ENCODE results near the gene HOXB7.
A peak's percentile ranks its signal among the peaks of the same experiment; 100 is the strongest.

Gene HOXB7

GRCh38 chr17:48610282-48611211 is at the start of gene HOXB7:
Gene HOXB7 (minus strand): TSS chr17:48611017. CDS start chr17:48610918, 99 bp downstream.
- H3K27me3 ChIP-seq (ENCODE audit: control insufficient read depth in 1 of 2, insufficient read depth in 2 of 2, low read length in 2 of 2), result peaks cover 84 to 96% of the 10 kb centered on the region in 2 donors
- no peaks in the 10 kb centered on the region for H3K36me3 ChIP-seq (ENCODE audit: control insufficient read depth in 2 of 2, insufficient read depth in 2 of 2, low read length in 2 of 2)
- H3K9ac ChIP-seq (ENCODE audit: low read length in 2 of 2), result peak within 1 kb of the TSS in 1 of 2 donors; percentile 32
- no peaks in the 10 kb centered on the region for H3K9me3 ChIP-seq (ENCODE audit: control insufficient read depth in 2 of 2, low read length in 2 of 2)
- peak within 1 kb of the TSS; percentile 36 to 66 for H3K4me3 ChIP-seq (ENCODE audit: low read length in 2 of 2)
- H3K4me1 ChIP-seq (ENCODE audit: control insufficient read depth, insufficient read depth, low read length), result peaks cover 23% of the 10 kb centered on the region
- H3K27ac ChIP-seq (ENCODE audit: low read length), result no peak within 1 kb of the TSS

DNA sequence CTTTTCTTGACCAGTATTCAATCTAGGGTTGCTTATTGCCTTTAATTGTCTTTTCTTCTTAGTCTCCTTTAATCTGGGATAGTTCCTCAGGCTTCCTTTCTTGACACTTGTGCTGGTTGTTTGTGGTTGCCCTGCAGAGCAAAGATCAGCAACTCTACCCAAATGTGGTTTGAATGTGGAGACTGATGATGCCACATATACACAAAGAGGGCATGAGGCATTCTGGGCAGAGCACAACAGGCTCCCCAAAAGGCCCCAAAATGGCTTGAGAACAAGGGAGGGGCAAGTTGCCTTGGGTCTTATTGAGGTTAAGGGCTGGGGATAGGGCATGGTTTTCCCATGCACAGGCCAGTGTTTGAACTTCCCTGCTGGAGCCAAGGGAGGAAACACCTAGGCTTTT is 45.1 kb upstream of the HOXB7 start:
- Histone ChIP-seq H3K27ac (ENCODE audit: low read length) (no peak overlapping the region), H3K36me3 (ENCODE audit: control insufficient read depth in 2 of 2, insufficient read depth in 2 of 2, low read length in 2 of 2) (no peaks in the 10 kb centered on the region), H3K27me3 (ENCODE audit: control insufficient read depth in 1 of 2, insufficient read depth in 2 of 2, low read length in 2 of 2) (peaks cover 2 to 4% of the 10 kb centered on the region in 2 donors), H3K4me1 (ENCODE audit: control insufficient read depth, insufficient read depth, low read length) (no peaks in the 10 kb centered on the region), H3K9ac (ENCODE audit: low read length in 2 of 2) (no peak overlapping the region), H3K9me3 (ENCODE audit: control insufficient read depth in 2 of 2, low read length in 2 of 2) (no peaks in the 10 kb centered on the region), H3K4me3 (ENCODE audit: low read length in 2 of 2) (no peak overlapping the region)

GRCh38 chr17:48649741-48650140 is 38.9 kb upstream of the HOXB7 start:
- no peaks in the 10 kb centered on the region for H3K9me3 ChIP-seq (ENCODE audit: control insufficient read depth in 2 of 2, low read length in 2 of 2)
- H3K36me3 ChIP-seq (ENCODE audit: control insufficient read depth in 2 of 2, insufficient read depth in 2 of 2, low read length in 2 of 2), result no peaks in the 10 kb centered on the region
- H3K4me3 ChIP-seq (ENCODE audit: low read length in 2 of 2), result no peak overlapping the region
- H3K27ac ChIP-seq (ENCODE audit: low read length), result no peak overlapping the region
- peaks cover 35 to 38% of the 10 kb centered on the region in 2 donors for H3K27me3 ChIP-seq (ENCODE audit: control insufficient read depth in 1 of 2, insufficient read depth in 2 of 2, low read length in 2 of 2)
- peaks cover 14% of the 10 kb centered on the region for H3K4me1 ChIP-seq (ENCODE audit: control insufficient read depth, insufficient read depth, low read length)
- H3K9ac ChIP-seq (ENCODE audit: low read length in 2 of 2), result no peak overlapping the region

- no peak overlapping the region for H3K9ac ChIP-seq (ENCODE audit: low read length in 2 of 2)
- peak overlapping the region; percentile 54 to 74 for H3K4me3 ChIP-seq (ENCODE audit: low read length in 2 of 2)
- H3K36me3 ChIP-seq (ENCODE audit: control insufficient read depth in 2 of 2, insufficient read depth in 2 of 2, low read length in 2 of 2), result no peaks in the 10 kb centered on the region
Observed at GRCh38 chr17:48647963-48648245, 37.1 kb upstream of the HOXB7 start.

GRCh38 chr17:48647103-48647962 is 36.5 kb upstream of the HOXB7 start:
- Histone ChIP-seq H3K27me3 (ENCODE audit: control insufficient read depth in 1 of 2, insufficient read depth in 2 of 2, low read length in 2 of 2) (peaks cover 56 to 60% of the 10 kb centered on the region in 2 donors), H3K9ac (ENCODE audit: low read length in 2 of 2) (peak overlapping the region; percentile 13), H3K4me1 (ENCODE audit: control insufficient read depth, insufficient read depth, low read length) (peaks cover 14% of the 10 kb centered on the region)

More at GRCh38 chr17:48647963-48648245, 37.1 kb upstream of the HOXB7 start:
- peaks cover 50 to 54% of the 10 kb centered on the region in 2 donors for H3K27me3 ChIP-seq (ENCODE audit: control insufficient read depth in 1 of 2, insufficient read depth in 2 of 2, low read length in 2 of 2)
- H3K27ac ChIP-seq (ENCODE audit: low read length), result no peak overlapping the region
- peaks cover 14% of the 10 kb centered on the region for H3K4me1 ChIP-seq (ENCODE audit: control insufficient read depth, insufficient read depth, low read length)
- H3K9me3 ChIP-seq (ENCODE audit: control insufficient read depth in 2 of 2, low read length in 2 of 2), result no peaks in the 10 kb centered on the region

GRCh38 chr17:48646183-48647102 is 35.6 kb upstream of the HOXB7 start:
- no peaks in the 10 kb centered on the region for H3K36me3 ChIP-seq (ENCODE audit: control insufficient read depth in 2 of 2, insufficient read depth in 2 of 2, low read length in 2 of 2)
- H3K27me3 ChIP-seq (ENCODE audit: control insufficient read depth in 1 of 2, insufficient read depth in 2 of 2, low read length in 2 of 2), result peaks cover 64 to 69% of the 10 kb centered on the region in 2 donors
- H3K4me1 ChIP-seq (ENCODE audit: control insufficient read depth, insufficient read depth, low read length), result peaks cover 14% of the 10 kb centered on the region
- no peak overlapping the region for H3K27ac ChIP-seq (ENCODE audit: low read length)
- no peaks in the 10 kb centered on the region for H3K9me3 ChIP-seq (ENCODE audit: control insufficient read depth in 2 of 2, low read length in 2 of 2)
- H3K9ac ChIP-seq (ENCODE audit: low read length in 2 of 2), result no peak overlapping the region
- H3K4me3 ChIP-seq (ENCODE audit: low read length in 2 of 2), result peak overlapping the region in 1 of 2 donors; percentile 74

More at GRCh38 chr17:48647103-48647962, 36.5 kb upstream of the HOXB7 start:
- peak overlapping the region; percentile 54 to 74 for H3K4me3 ChIP-seq (ENCODE audit: low read length in 2 of 2)
- H3K27ac ChIP-seq (ENCODE audit: low read length), result no peak overlapping the region
- H3K36me3 ChIP-seq (ENCODE audit: control insufficient read depth in 2 of 2, insufficient read depth in 2 of 2, low read length in 2 of 2), result no peaks in the 10 kb centered on the region
- H3K9me3 ChIP-seq (ENCODE audit: control insufficient read depth in 2 of 2, low read length in 2 of 2), result no peaks in the 10 kb centered on the region

DNA sequence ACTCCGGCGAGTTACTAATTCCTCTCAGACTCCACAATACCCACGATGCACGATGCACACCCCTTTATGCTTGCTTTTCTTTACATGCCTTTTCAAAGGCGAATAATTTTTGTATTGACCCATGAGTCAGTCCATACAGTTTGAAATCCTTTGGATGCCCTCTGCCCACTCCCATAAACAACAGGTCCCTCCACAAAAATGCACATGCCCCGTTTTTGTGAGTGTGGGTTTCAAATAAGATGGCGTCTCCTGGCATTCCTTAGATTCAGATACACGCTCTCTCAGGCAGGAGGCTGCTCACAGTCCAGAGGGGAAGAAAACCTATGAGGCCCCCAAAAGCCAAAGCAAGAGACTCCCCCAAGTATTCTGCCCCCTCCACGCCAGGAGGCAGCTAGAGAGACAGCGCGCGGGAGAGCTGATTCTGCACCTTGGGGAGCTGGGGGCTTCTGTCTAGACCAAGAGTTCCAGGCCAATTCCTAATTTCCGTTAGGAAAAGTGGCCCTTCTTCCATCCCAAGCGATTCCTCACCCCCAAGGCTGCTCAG is 34.9 kb upstream of the HOXB7 start:
- Histone ChIP-seq H3K9ac (ENCODE audit: low read length in 2 of 2) (no peak overlapping the region), H3K4me1 (ENCODE audit: control insufficient read depth, insufficient read depth, low read length) (peaks cover 14% of the 10 kb centered on the region), H3K4me3 (ENCODE audit: low read length in 2 of 2) (no peak overlapping the region), H3K27ac (ENCODE audit: low read length) (no peak overlapping the region), H3K9me3 (ENCODE audit: control insufficient read depth in 2 of 2, low read length in 2 of 2) (no peaks in the 10 kb centered on the region), H3K36me3 (ENCODE audit: control insufficient read depth in 2 of 2, insufficient read depth in 2 of 2, low read length in 2 of 2) (no peaks in the 10 kb centered on the region), H3K27me3 (ENCODE audit: control insufficient read depth in 1 of 2, insufficient read depth in 2 of 2, low read length in 2 of 2) (peaks cover 72 to 76% of the 10 kb centered on the region in 2 donors)

DNA sequence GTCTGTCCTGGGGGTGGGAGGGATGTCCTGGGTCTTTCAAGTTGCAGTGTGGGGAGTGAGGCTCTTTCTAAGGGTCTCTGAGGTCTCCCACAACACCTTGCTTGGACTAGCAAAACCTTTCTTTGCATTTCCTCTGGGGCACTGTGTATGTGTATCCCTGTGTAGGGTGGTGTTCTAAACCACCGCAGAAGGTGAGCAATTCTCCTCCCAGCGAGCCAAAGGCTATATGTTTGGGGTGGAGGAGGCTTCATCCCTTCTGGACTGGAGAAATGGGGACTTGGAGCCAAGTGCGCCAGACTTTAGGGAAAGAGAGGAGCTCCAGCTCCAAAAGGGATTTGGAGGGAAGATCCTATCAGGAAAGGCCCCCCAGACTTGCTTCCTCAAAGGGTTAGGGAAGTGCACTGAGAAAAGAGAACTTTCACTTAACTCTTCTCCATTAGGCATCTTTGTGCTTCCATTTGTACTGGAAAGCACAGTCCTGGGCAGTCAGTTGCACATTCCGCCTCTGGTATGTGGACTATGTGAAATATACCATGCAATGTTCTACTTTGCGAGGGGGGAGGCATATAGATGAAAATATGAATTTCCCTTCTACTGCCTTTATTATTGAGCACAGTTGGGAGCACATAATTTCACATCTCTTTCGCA is 34.2 kb upstream of the HOXB7 start:
- Histone ChIP-seq H3K27me3 (ENCODE audit: control insufficient read depth in 1 of 2, insufficient read depth in 2 of 2, low read length in 2 of 2) (peaks cover 78 to 79% of the 10 kb centered on the region in 2 donors), H3K36me3 (ENCODE audit: control insufficient read depth in 2 of 2, insufficient read depth in 2 of 2, low read length in 2 of 2) (no peaks in the 10 kb centered on the region), H3K9ac (ENCODE audit: low read length in 2 of 2) (no peak overlapping the region), H3K27ac (ENCODE audit: low read length) (no peak overlapping the region), H3K9me3 (ENCODE audit: control insufficient read depth in 2 of 2, low read length in 2 of 2) (no peaks in the 10 kb centered on the region), H3K4me3 (ENCODE audit: low read length in 2 of 2) (no peak overlapping the region), H3K4me1 (ENCODE audit: control insufficient read depth, insufficient read depth, low read length) (peaks cover 14% of the 10 kb centered on the region)

DNA sequence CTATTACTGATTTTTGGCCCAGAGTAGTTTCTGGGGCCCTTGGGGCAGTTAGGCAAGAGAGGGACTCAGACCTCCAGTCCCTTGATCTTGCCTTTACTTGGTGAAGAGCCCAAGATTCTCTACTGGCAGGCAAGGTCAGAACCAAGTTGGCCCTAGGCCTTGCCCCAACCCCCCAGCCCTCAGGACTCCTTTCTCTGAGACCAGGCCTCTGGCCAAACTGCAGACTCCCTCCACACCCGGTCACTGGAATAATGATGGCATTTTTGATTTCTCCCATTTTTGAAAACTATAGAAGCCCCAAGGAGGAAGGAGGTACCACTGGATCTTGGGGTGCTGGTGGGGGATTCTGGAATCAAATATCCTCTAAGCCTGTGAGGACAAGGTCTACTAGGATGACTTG is 33.3 kb upstream of the HOXB7 start:
- Histone ChIP-seq H3K9ac (ENCODE audit: low read length in 2 of 2) (no peak overlapping the region), H3K27me3 (ENCODE audit: control insufficient read depth in 1 of 2, insufficient read depth in 2 of 2, low read length in 2 of 2) (peaks cover 80 to 86% of the 10 kb centered on the region in 2 donors)

More for the DNA sequence above, 33.3 kb upstream of the HOXB7 start:
- Histone ChIP-seq H3K36me3 (ENCODE audit: control insufficient read depth in 2 of 2, insufficient read depth in 2 of 2, low read length in 2 of 2) (no peaks in the 10 kb centered on the region), H3K27ac (ENCODE audit: low read length) (no peak overlapping the region), H3K9me3 (ENCODE audit: control insufficient read depth in 2 of 2, low read length in 2 of 2) (no peaks in the 10 kb centered on the region), H3K4me3 (ENCODE audit: low read length in 2 of 2) (no peak overlapping the region), H3K4me1 (ENCODE audit: control insufficient read depth, insufficient read depth, low read length) (peaks cover 14% of the 10 kb centered on the region)
